Sigmoid colon (tissue), 7 donors: ENCODE measurements around the gene KCNK15. TPM values are rescaled to one million over a fixed set of nuclear protein-coding genes. Genes with fewer than 3 reads are reported as not detected.
A peak's percentile ranks its signal among the peaks of the same experiment; 100 is the strongest.

Source experiments
- DNase-seq: peaks from one replicate; pipeline ENCODE4 v3.0.0-alpha.2; 2019
- H3K27ac ChIP-seq, 4 donors: fragments of 200-600 bp; sonication (generic); one replicate each; pipeline ENCODE4 v1.5.1; 2016 to 2019; ENCODE audit warnings: mild to moderate bottlenecking in 1 of 4
- H3K27me3 ChIP-seq, 3 donors: fragments of 200-600 bp; sonication (generic); one replicate each; pipeline ENCODE4 v1.5.1; 2019; ENCODE audit warnings: mild to moderate bottlenecking in 1 of 3
- H3K36me3 ChIP-seq, 4 donors: fragments of 200-600 bp; sonication (generic); one replicate each; pipeline ENCODE4 v1.5.1; 2016 to 2019
- H3K4me1 ChIP-seq, 4 donors: fragments of 200-600 bp; sonication (generic); one replicate each; pipeline ENCODE4 v1.5.1; 2017 to 2019
- H3K4me3 ChIP-seq, 4 donors: fragments of 200-600 bp; sonication (generic); one replicate each; pipeline ENCODE4 v1.5.1; 2017 to 2019; ENCODE audit warnings: mild to moderate bottlenecking in 2 of 4, moderate library complexity in 1 of 4
- H3K9me3 ChIP-seq, 4 donors: fragments of 200-600 bp in 3 of 4; sonication (generic) in 3 of 4; one replicate each; pipeline versions ENCODE4 v1.5.1 to v1.6.1; 2013 to 2019
- CTCF ChIP-seq, 4 experiments: fragments of 450-650 bp in 3 of 4; fragments of 200-600 bp in 1 of 4; IDR thresholded peaks; one replicate each; pipeline ENCODE4 v1.5.1; 2016 to 2019; ENCODE audit warnings: antibody characterized with exemption in 4 of 4, mild to moderate bottlenecking in 3 of 4, moderate library complexity in 2 of 4
- EP300 ChIP-seq, 4 donors: sonication (generic); formaldehyde crosslinking; IDR thresholded peaks; one replicate each; pipeline ENCODE4 v1.6.1; 2017; ENCODE audit warnings: antibody characterized with exemption in 4 of 4
- POLR2A ChIP-seq, 2 donors: fragments of 450-650 bp; IDR thresholded peaks; one replicate each; pipeline ENCODE4 v1.6.1; 2016; ENCODE audit warnings: antibody characterized with exemption in 2 of 2, mild to moderate bottlenecking in 2 of 2, moderate library complexity in 2 of 2
- POLR2AphosphoS5 ChIP-seq, 4 donors: sonication (generic); formaldehyde crosslinking; IDR thresholded peaks; one replicate each; pipeline ENCODE4 v1.6.1; 2017; ENCODE audit warnings: antibody characterized with exemption in 4 of 4
- WGBS, 2 donors: extraction: QIAGEN DNeasy Blood & Tissue Kit; methylation state at CpG; one replicate each; pipeline ENCODE4 v1.1.7; 2013; 5-methylcytosine and 5-hydroxymethylcytosine counted together
- intact Hi-C: fragments of 100-400 bp; cut with DNase I; formaldehyde crosslinking; loops from one replicate; pipeline ENCODE4 v1.15.1; 2023
- polyA plus RNA-seq, 3 donors: library from polyadenylated mRNA; stranded (reverse); fragments of 200-250 nt; gene quantifications; one replicate each; pipeline ENCODE4 v1.2.3, GENCODE V29; 2013
- total RNA-seq, 4 donors: library from RNA; depleted of rRNA; stranded (reverse); fragments of >200 nt; gene quantifications; one replicate each; pipeline ENCODE4 v1.1.0, GENCODE V29; 2016
- donor health status: healthy with polysubstance abuse.
- donor health status: Bipolar disorder and iron deficiency.
- donor health status: healthy.

KCNK15 gene
- total and polyA plus RNA-seq, 7 donors = 0.28 to 2.1 (median 0.66) TPM; not detected in 1

- intact Hi-C loops = loop anchor here (10.0 kb wide), 1 partner anchor 412 kb away; the partner anchor contains the start of gene FITM2
These were observed 18.6 kb upstream of the KCNK15 start for GRCh38 chr20:44727039-44727438.

GRCh38 chr20:44727651-44728050 is 18.0 kb upstream of the KCNK15 start:
- H3K36me3 ChIP-seq = no peaks in the 10 kb centered on the region
- H3K27me3 ChIP-seq = no peaks in the 10 kb centered on the region
- intact Hi-C loops = loop anchor here (10.0 kb wide), 1 partner anchor 413 kb away; the partner anchor contains the start of gene FITM2
- peaks cover 0 to 33% (median 22%) of the 10 kb centered on the region in 4 donors for H3K4me1 ChIP-seq
- no peak overlapping the region for H3K4me3 ChIP-seq
- DNase-seq = no peak
- TF ChIP-seq CTCF (IDR thresholded peaks at IDR 0.05) (no peak), EP300 (IDR thresholded peaks at IDR 0.05) (no peak), POLR2A (IDR thresholded peaks at IDR 0.05) (no peak), POLR2AphosphoS5 (IDR thresholded peaks at IDR 0.05) (no peak)
- WGBS, 2 donors = 84 to 93% methylated on average over 2 of the region's 2 CpGs
- H3K27ac ChIP-seq = peak overlapping the region in 1 of 4 donors; percentile 22
- H3K9me3 ChIP-seq = peaks cover 0 to 2% (median 0%) of the 10 kb centered on the region in 4 donors

More at GRCh38 chr20:44727039-44727438, 18.6 kb upstream of the KCNK15 start:
- no peak for DNase-seq
- H3K9me3 ChIP-seq = peaks cover 0 to 2% (median 0%) of the 10 kb centered on the region in 4 donors
- peak overlapping the region in 1 of 4 donors; percentile 31 for H3K27ac ChIP-seq
- H3K4me3 ChIP-seq = no peak overlapping the region
- H3K4me1 ChIP-seq = peaks cover 0 to 33% (median 22%) of the 10 kb centered on the region in 4 donors
- TF ChIP-seq POLR2A (IDR thresholded peaks at IDR 0.05) (no peak), POLR2AphosphoS5 (IDR thresholded peaks at IDR 0.05) (no peak), EP300 (IDR thresholded peaks at IDR 0.05) (no peak), CTCF (IDR thresholded peaks at IDR 0.05) (no peak)
- WGBS, 2 donors = 90 to 92% methylated on average over 11 of the region's 11 CpGs
- H3K36me3 ChIP-seq = no peaks in the 10 kb centered on the region
- no peaks in the 10 kb centered on the region for H3K27me3 ChIP-seq

GRCh38 chr20:44728801-44729443 is 16.7 kb upstream of the KCNK15 start:
- Histone ChIP-seq H3K27ac (peak overlapping the region; percentile 24 to 61 (median 48)), H3K9me3 (no peaks in the 10 kb centered on the region), H3K36me3 (no peaks in the 10 kb centered on the region), H3K4me1 (peaks cover 0 to 39% (median 23%) of the 10 kb centered on the region in 4 donors), H3K27me3 (no peaks in the 10 kb centered on the region), H3K4me3 (no peak overlapping the region)
- DNase-seq = peak; percentile 87
- peak in 2 of 4 donors; percentile 14 to 46 for TF ChIP-seq POLR2AphosphoS5 (IDR thresholded peaks at IDR 0.05)
- TF ChIP-seq POLR2A (IDR thresholded peaks at IDR 0.05) = no peak
- 8 to 33% methylated on average over 9 of the region's 9 CpGs for WGBS, 2 donors
- intact Hi-C loops = loop anchor here (10.0 kb wide), 1 partner anchor 414 kb away; the partner anchor contains the start of gene FITM2

GRCh38 chr20:44730441-44730840 is 15.2 kb upstream of the KCNK15 start:
- Histone ChIP-seq H3K27ac (peak overlapping the region in 2 of 4 donors; percentile 39 to 48), H3K4me3 (no peak overlapping the region), H3K27me3 (no peaks in the 10 kb centered on the region), H3K9me3 (no peaks in the 10 kb centered on the region), H3K4me1 (peaks cover 0 to 39% (median 23%) of the 10 kb centered on the region in 4 donors), H3K36me3 (no peaks in the 10 kb centered on the region)
- 86 to 89% methylated on average over 2 of the region's 2 CpGs for WGBS, 2 donors
- no peak for DNase-seq
- intact Hi-C loops = loop anchor here (5.0 to 10.0 kb wide), 3 partner anchors 196 to 516 kb away; partner anchors contain the start of gene OSER1
- no peak for TF ChIP-seq CTCF (IDR thresholded peaks at IDR 0.05)
- no peak for TF ChIP-seq POLR2AphosphoS5 (IDR thresholded peaks at IDR 0.05)
- TF ChIP-seq POLR2A (IDR thresholded peaks at IDR 0.05) = no peak
- no peak for TF ChIP-seq EP300 (IDR thresholded peaks at IDR 0.05)

GRCh38 chr20:44731657-44732056 is 14.0 kb upstream of the KCNK15 start:
- peak overlapping the region in 3 of 4 donors; percentile 31 to 48 (median 39) for H3K27ac ChIP-seq
- H3K4me3 ChIP-seq = no peak overlapping the region
- TF ChIP-seq EP300 (IDR thresholded peaks at IDR 0.05) = no peak
- 71 to 84% methylated on average over 8 of the region's 8 CpGs for WGBS, 2 donors
- H3K4me1 ChIP-seq = peaks cover 0 to 39% (median 23%) of the 10 kb centered on the region in 4 donors
- intact Hi-C loops = loop anchor here (5.0 to 10.0 kb wide), 3 partner anchors 197 to 517 kb away; partner anchors contain the start of gene OSER1
- H3K27me3 ChIP-seq = no peaks in the 10 kb centered on the region
- no peaks in the 10 kb centered on the region for H3K36me3 ChIP-seq
- H3K9me3 ChIP-seq = no peaks in the 10 kb centered on the region
- no peak for DNase-seq
